GM19328 (cell line): ENCODE data around the gene RABGAP1L.

Source experiments
- ATAC-seq: cut with Tn5 transposase; IDR thresholded peaks from one replicate; pipeline ENCODE4 v1.9.1; 2021; ENCODE audit warnings: mild to moderate bottlenecking, moderate library complexity; ENCODE audit not compliant: unreplicated experiment

The RABGAP1L gene

DNA sequence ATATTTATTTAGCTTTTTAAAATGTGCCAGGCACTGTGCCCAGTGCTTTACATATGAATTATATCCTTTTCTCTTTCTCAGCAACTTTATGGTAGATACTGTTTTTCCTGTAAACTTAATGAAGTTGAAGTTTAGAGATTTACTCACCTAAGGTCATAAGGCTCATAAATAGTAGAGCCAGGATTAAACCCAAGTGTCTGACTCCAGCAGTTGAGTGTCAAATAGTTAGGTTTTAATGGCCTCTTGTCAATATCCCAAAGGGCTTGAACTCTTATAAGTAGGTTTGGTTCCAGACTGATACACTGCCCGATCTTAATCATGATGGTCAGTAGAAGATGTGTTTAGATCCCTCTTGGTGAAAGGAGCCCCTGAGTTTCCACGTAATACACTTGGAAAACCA is 37.8 kb downstream of the RABGAP1L start:
- ATAC-seq, result no peak

DNA sequence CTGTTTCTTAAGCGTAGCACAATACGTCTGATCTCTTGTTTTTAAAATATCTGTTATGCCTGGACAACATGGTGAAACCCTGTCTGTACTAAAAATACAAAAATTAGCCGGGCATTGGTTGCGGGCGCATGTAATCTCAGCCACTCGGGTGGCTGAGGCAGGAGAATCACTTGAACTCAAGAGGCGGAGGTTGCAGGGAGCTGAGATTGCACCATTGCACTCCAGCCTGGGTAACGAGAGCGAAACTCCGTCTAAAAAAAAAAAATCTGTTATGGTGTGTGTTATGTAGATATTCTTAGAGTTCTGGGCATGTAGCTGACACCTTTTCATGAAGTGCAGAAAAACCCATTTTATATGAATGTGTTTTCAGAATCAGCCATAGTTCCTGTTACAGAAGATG is 38.2 kb downstream of the RABGAP1L start:
- no peak for ATAC-seq

GRCh38 chr1:174198202-174198601 is 38.9 kb downstream of the RABGAP1L start:
- no peak for ATAC-seq

DNA sequence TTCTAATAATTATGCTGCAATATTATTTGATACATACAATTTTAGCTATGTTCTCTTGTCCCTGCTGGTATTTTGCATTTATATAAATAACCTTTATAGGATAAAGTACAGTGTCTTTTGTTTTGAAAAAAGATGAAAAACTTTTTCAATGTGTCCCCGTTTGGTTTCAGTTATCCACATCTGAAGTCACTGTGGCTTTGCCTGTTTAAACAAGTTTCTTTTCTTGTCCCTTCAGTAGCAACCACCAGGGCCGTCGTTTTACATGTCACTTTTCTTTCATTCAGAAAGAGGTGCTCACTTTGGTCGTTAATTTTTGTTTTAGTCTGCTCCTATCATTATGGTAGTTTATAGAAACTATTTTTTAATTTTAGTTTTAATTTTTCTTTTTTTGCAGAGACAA is 41.4 kb downstream of the RABGAP1L start:
- ATAC-seq, result no peak

GRCh38 chr1:174204697-174205308 is 45.5 kb downstream of the RABGAP1L start:
- ATAC-seq, result no peak

DNA sequence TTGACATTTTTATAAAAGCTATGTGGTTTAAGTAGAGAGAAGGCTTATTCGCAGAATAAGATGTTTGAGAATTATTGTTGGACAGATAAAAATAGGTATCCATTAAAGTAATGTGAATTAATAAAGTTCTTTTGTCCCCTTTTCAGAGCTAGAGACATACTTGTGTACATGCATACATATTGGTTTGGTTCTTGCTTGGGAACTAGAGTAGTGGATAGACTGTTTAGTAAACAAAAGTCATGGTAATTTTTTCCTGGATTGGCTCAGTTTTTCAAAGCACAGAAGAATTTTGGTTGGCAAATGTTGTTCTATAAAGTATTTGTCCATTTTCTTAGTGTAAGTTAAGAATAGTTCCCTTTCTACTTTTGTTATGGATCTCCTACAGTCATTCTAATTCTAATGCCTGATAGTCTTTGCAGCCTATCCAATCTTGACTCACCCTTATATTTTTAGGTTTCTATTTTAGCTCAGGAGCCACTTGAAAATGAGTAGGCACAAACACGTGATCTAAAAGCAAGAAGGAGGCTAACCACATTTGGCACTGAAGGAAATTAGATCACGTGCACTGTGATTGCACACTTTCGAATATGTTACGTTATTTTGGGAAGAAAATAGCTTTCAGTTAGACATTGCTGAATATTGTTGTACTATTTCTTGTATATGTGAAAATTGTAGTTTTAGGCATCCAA is 47.0 kb downstream of the RABGAP1L start:
- ATAC-seq, result no peak

GRCh38 chr1:174209347-174210187 is 50.2 kb downstream of the RABGAP1L start:
- no peak for ATAC-seq

- no peak for ATAC-seq
Observed at GRCh38 chr1:174211486-174211885, 52.2 kb downstream of the RABGAP1L start.

- no peak for ATAC-seq
Observed at GRCh38 chr1:174215766-174216165, 56.4 kb downstream of the RABGAP1L start.

DNA sequence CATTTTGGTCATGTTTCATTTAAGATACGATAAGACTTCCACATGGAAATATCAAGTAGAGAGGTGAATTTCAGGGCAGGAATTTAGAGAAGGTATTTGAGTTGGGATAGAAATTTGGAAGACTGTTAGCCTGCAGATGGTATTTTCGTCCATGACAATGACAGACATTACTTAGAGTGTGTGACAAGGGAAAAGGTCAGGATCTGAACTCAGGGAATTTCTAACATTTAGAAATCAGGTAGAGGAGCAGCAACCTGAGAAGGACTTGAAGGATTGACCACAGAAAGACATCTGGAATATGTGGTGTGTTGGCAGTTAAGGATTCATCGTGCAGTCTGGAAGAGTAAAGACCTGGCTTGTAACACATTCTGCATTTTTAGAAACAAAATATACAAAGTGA is 57.9 kb downstream of the RABGAP1L start:
- ATAC-seq, result no peak

GRCh38 chr1:174217787-174218574 is 58.7 kb downstream of the RABGAP1L start:
- ATAC-seq, result no peak

DNA sequence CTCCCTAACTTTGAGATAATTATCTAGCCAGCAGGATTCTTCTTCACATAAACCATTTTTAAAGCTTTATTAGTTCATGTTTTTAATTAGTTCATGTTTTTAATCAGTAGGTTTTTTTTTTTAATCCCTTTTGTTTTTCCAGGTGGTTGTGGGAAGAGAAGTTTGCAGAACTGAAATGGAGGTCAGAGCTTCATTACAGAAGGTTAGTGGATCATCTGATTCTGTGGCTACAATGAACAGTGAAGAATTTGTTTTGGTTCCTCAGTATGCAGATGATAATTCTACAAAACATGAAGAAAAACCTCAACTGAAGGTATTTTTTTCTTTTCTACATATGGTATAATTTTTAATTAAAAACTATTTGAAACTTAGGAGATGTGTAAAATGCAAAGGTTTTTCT is 59.7 kb downstream of the RABGAP1L start:
- ATAC-seq, result no peak

DNA sequence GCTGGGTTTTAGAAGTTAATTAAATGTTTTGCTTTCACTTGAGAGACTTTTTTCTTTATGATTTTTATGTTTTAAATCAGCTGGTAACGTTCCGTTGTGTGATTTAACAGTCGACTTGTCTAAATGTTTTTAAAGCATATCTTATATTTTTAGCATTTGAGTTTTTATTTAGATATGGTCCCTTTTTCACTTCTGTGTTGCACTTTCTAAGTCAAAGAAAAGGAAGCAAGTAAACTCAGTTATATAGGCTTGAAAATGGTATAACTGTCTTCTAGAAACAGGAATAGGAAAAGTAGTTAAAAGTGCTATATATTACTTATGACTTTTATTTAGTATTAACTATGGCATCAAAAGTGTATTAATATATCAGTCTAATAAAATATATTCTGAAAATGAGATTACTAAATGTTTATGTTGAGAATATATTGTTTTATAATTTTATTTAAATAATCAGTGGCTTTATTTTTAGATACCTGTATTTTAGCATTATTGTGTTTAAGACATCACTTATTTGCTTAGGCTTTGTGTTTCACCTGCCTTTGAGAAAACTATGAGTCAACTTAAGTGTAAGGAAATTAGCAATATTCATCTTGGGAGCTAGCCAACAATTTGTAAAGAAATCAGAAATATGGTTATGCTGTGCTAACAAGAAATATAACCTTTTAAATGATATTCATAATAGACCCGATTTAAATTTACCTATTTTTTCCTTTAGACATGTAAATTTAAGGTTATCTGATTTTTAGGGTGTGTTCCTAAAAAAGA is 60.5 kb downstream of the RABGAP1L start:
- ATAC-seq, result no peak

GRCh38 chr1:174221681-174222080 is 62.4 kb downstream of the RABGAP1L start:
- no peak for ATAC-seq

DNA sequence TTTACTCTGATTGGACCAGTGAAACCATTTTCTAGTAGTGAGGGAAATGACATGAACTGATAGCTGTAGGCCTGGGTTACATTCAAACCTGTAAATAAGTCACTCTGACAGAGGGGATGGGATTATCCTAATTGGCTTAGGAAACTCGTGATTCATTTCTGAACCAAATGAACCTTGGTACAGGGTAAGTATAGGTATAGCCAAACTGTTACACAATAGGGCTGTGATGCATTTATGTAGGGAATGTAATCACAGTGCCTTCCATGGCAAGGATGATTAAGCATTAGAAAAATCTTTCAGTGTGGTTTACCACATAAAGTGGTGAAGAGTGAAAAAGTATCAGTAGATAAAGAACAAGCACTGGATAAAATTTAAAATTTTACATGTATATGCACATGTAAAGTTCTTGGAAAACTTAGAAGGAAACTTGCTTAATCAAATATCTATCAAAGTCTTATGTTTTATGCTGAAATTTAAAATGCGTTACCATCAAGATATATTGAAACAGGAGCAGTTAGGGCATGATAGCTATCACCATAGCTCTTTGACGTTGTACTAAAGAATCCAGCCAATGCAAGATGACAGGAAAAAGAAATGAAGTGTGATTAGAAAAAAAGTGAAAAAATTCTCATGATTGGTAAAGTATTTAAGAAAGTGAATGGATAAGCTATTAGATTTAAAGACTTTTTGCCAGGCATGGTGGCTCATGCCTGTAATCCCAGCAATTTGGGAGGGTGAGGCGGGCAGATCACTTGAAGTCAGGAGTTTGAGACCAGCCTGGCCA is 63.0 kb downstream of the RABGAP1L start:
- no peak for ATAC-seq

DNA sequence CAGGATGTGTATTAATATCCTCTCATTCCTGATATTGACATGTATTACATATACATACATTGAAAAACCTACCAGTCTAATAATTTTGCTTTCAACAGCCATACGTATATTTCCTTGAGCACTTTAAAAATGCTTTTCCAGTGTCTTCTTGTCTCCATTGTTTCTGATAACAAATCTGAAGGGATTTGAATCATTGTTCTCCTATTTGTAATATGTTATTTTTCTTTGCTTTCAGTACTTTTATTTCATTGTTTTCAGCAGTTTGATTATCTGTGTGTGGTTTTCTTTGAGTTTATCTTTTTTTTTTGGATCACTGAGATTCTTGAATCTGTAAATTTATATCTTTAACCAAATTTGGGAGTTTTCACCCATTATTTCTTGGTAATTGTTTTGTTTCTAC is 65.3 kb downstream of the RABGAP1L start:
- no peak for ATAC-seq

- no peak for ATAC-seq
Observed at GRCh38 chr1:174225499-174226204, 66.3 kb downstream of the RABGAP1L start.

DNA sequence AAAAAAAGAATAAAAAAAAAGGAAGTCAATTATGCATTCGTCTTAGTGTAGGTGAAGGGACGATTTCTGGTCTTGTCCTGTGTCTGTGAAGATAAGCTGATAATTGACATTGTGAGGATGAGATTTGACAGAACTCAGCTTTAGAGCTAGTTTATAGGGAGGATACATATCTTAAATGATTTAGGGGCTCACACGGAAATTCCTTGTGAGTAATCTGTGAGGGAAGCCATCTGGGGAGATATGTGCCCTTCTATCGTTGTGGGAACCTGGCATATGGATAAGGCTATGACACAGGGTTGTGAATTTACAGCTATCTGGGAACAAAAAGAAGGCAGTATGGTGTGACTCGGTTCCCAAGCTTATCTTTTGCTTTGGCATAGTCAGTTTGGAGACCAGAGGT is 71.1 kb downstream of the RABGAP1L start:
- no peak for ATAC-seq

DNA sequence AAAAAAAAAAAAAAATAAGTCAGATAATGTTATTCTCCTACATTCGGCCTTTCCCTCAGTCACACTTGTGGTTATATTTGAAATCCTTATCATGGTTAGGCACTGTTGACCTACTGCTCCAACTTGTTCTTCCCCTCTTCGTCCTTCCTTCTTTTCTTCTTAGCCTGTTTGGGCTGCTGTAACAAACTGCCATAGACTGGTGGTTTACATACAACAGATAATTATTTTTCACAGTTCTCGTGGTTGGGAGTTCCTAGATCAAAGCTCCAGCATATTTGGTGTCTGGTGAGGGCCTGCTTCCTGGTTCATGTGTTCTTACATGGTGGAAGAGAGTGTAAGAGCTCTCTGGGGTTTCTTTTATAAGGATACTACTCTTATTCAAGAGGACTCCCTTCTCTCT is 73.4 kb downstream of the RABGAP1L start:
- ATAC-seq, result no peak
